ENCODE results near the gene ENO2.

- TF ChIP-seq POLR2A (IDR thresholded peaks at IDR 0.05) = no peak
- TF ChIP-seq CTCF (IDR thresholded peaks at IDR 0.05) = no peak
Measured at GRCh38 chr12:6902448-6902847, 11.9 kb upstream of the ENO2 start.

All from thyroid gland (tissue), 4 donors.